WTC11 (cell line): ENCODE results near the gene VWDE. TPM values are rescaled to one million over a fixed set of nuclear protein-coding genes. Genes with fewer than 3 reads are reported as not detected.

Source experiments
- E2F1 ChIP-seq: sonication (generic); formaldehyde crosslinking; IDR thresholded peaks from 2 replicates; pipeline ENCODE4 v1.8.0; 2022; ENCODE audit warnings: mild to moderate bottlenecking, missing genetic modification reagents
- ELF4 ChIP-seq: sonication (generic); formaldehyde crosslinking; IDR thresholded peaks from 2 replicates; pipeline ENCODE4 v1.8.1; 2022; ENCODE audit warnings: low read depth, mild to moderate bottlenecking, moderate library complexity, missing genetic modification reagents
- FOXK1 ChIP-seq: sonication (generic); formaldehyde crosslinking; IDR thresholded peaks from 2 replicates; pipeline ENCODE4 v1.8.0; 2022; ENCODE audit warnings: mild to moderate bottlenecking, moderate library complexity, missing genetic modification reagents
- GTF2I ChIP-seq: fragments of 250-450 bp; sonication (Bioruptor Pico); conservative IDR thresholded peaks from 2 replicates; pipeline ENCODE4 v1.4.0; 2021; ENCODE audit warnings: mild to moderate bottlenecking
- HMGA2 ChIP-seq: fragments of 250-450 bp; sonication (Bioruptor Pico); IDR thresholded peaks from 2 replicates; pipeline ENCODE4 v1.4.0; 2021; ENCODE audit warnings: mild to moderate bottlenecking, moderate library complexity
- HMGXB4 ChIP-seq: sonication (generic); formaldehyde crosslinking; IDR thresholded peaks from 2 replicates; pipeline ENCODE4 v1.8.1; 2023; ENCODE audit warnings: mild to moderate bottlenecking, moderate library complexity, missing genetic modification reagents
- IRF2 ChIP-seq: sonication (generic); formaldehyde crosslinking; IDR thresholded peaks from 2 replicates; pipeline ENCODE4 v1.8.0; 2022; ENCODE audit warnings: low read depth, missing genetic modification reagents, borderline replicate concordance
- JAZF1 ChIP-seq: fragments of 250-450 bp; sonication (Bioruptor Pico); IDR thresholded peaks from 2 replicates; pipeline ENCODE4 v1.9.0; 2021; ENCODE audit warnings: moderate library complexity, mild to moderate bottlenecking, inconsistent platforms
- JUN ChIP-seq: sonication (generic); formaldehyde crosslinking; IDR thresholded peaks from 2 replicates; pipeline ENCODE4 v1.8.0; 2023; ENCODE audit warnings: mild to moderate bottlenecking, missing genetic modification reagents
- KAT7 ChIP-seq: sonication (generic); formaldehyde crosslinking; IDR thresholded peaks from 2 replicates; pipeline ENCODE4 v1.8.1; 2023; ENCODE audit warnings: missing genetic modification reagents, mild to moderate bottlenecking, borderline replicate concordance
- MXD4 ChIP-seq: fragments of 250-450 bp; sonication (Bioruptor Pico); IDR thresholded peaks from 2 replicates; pipeline ENCODE4 v1.8.0; 2021; ENCODE audit warnings: mild to moderate bottlenecking, moderate library complexity, borderline replicate concordance
- NFATC4 ChIP-seq: fragments of 250-450 bp; sonication (Bioruptor Pico); IDR thresholded peaks from 2 replicates; pipeline ENCODE4 v1.9.0; 2021; ENCODE audit warnings: mild to moderate bottlenecking
- NR2C2 ChIP-seq: sonication (generic); formaldehyde crosslinking; IDR thresholded peaks from 2 replicates; pipeline ENCODE4 v1.8.0; 2022; ENCODE audit warnings: mild to moderate bottlenecking, missing genetic modification reagents
- PRDM15 ChIP-seq: sonication (generic); formaldehyde crosslinking; IDR thresholded peaks from 2 replicates; pipeline ENCODE4 v1.8.0; 2022; ENCODE audit warnings: missing genetic modification reagents
- PRRX2 ChIP-seq: fragments of 250-450 bp; sonication (Bioruptor Pico); IDR thresholded peaks from 2 replicates; pipeline ENCODE4 v1.8.0; 2021; ENCODE audit warnings: mild to moderate bottlenecking
- RORB ChIP-seq: fragments of 250-450 bp; sonication (Bioruptor Pico); IDR thresholded peaks from 2 replicates; pipeline ENCODE4 v1.9.0; 2021; ENCODE audit warnings: mild to moderate bottlenecking
- SMAD3 ChIP-seq: sonication (generic); formaldehyde crosslinking; IDR thresholded peaks from 2 replicates; pipeline ENCODE4 v1.8.0; 2022; ENCODE audit warnings: missing genetic modification reagents, mild to moderate bottlenecking, borderline replicate concordance
- ZBTB21 ChIP-seq: sonication (generic); formaldehyde crosslinking; IDR thresholded peaks from 2 replicates; pipeline ENCODE4 v1.8.1; 2023; ENCODE audit warnings: mild to moderate bottlenecking, missing genetic modification reagents, borderline replicate concordance
- ZMAT4 ChIP-seq: fragments of 250-450 bp; sonication (Bioruptor Pico); IDR thresholded peaks from 2 replicates; pipeline ENCODE4 v1.9.0; 2021; ENCODE audit warnings: mild to moderate bottlenecking
- ZNF232 ChIP-seq: sonication (generic); formaldehyde crosslinking; IDR thresholded peaks from 2 replicates; pipeline ENCODE4 v1.8.0; 2022; ENCODE audit warnings: mild to moderate bottlenecking, missing genetic modification reagents
- total RNA-seq: library from RNA; stranded (reverse); gene quantifications from 3 replicates; pipeline ENCODE4 v1.2.3, GENCODE V29; 2021
- TF ChIP-seq, protein P1 (sequence below): fragments of 200-600 bp; IDR thresholded peaks from 2 replicates; pipeline ENCODE4 v1.8.0; 2022; ENCODE audit warnings: antibody characterized with exemption
- TF ChIP-seq, protein P2 (sequence below): sonication (generic); formaldehyde crosslinking; IDR thresholded peaks from 2 replicates; pipeline ENCODE4 v1.8.0; 2023; ENCODE audit warnings: missing genetic modification reagents, mild to moderate bottlenecking, borderline replicate concordance
- TF ChIP-seq, protein P3 (sequence below): sonication (generic); formaldehyde crosslinking; conservative IDR thresholded peaks from 2 replicates; pipeline ENCODE4 v1.8.1; 2023; ENCODE audit warnings: mild to moderate bottlenecking, low read depth, missing genetic modification reagents, moderate library complexity

Gene VWDE
- total RNA-seq, 1 experiment from 2014 or later: 21.0 TPM

- TF ChIP-seq JAZF1 (no peak), E2F1 (no peak; the same call in 1 of the 2 replicates), KAT7 (peak; percentile 94), NFATC4 (CRISPR knock-in tag) (no peak), IRF2 (CRISPR knock-in tag) (no peak), HMGA2 (CRISPR knock-in tag) (no peak), ELF4 (CRISPR knock-in tag) (no peak), ZMAT4 (CRISPR knock-in tag) (no peak), NR2C2 (CRISPR knock-in tag) (no peak), HMGXB4 (CRISPR knock-in tag) (0 out of 2 replicates have a peak, but pooled peaks have one; percentile 42), RORB (no peak), SMAD3 (CRISPR knock-in tag) (no peak), PRRX2 (CRISPR knock-in tag) (no peak), GTF2I (CRISPR knock-in tag) (no peak), JUN (CRISPR knock-in tag) (no peak), ZBTB21 (CRISPR knock-in tag) (no peak), FOXK1 (CRISPR knock-in tag) (peak; percentile 74), MXD4 (CRISPR knock-in tag) (no peak), PRDM15 (CRISPR knock-in tag) (no peak; the same call in 1 of the 2 replicates), ZNF232 (CRISPR knock-in tag) (no peak)
- TF ChIP-seq, protein P1, sequence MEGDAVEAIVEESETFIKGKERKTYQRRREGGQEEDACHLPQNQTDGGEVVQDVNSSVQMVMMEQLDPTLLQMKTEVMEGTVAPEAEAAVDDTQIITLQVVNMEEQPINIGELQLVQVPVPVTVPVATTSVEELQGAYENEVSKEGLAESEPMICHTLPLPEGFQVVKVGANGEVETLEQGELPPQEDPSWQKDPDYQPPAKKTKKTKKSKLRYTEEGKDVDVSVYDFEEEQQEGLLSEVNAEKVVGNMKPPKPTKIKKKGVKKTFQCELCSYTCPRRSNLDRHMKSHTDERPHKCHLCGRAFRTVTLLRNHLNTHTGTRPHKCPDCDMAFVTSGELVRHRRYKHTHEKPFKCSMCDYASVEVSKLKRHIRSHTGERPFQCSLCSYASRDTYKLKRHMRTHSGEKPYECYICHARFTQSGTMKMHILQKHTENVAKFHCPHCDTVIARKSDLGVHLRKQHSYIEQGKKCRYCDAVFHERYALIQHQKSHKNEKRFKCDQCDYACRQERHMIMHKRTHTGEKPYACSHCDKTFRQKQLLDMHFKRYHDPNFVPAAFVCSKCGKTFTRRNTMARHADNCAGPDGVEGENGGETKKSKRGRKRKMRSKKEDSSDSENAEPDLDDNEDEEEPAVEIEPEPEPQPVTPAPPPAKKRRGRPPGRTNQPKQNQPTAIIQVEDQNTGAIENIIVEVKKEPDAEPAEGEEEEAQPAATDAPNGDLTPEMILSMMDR: no peak
- TF ChIP-seq, protein P2, sequence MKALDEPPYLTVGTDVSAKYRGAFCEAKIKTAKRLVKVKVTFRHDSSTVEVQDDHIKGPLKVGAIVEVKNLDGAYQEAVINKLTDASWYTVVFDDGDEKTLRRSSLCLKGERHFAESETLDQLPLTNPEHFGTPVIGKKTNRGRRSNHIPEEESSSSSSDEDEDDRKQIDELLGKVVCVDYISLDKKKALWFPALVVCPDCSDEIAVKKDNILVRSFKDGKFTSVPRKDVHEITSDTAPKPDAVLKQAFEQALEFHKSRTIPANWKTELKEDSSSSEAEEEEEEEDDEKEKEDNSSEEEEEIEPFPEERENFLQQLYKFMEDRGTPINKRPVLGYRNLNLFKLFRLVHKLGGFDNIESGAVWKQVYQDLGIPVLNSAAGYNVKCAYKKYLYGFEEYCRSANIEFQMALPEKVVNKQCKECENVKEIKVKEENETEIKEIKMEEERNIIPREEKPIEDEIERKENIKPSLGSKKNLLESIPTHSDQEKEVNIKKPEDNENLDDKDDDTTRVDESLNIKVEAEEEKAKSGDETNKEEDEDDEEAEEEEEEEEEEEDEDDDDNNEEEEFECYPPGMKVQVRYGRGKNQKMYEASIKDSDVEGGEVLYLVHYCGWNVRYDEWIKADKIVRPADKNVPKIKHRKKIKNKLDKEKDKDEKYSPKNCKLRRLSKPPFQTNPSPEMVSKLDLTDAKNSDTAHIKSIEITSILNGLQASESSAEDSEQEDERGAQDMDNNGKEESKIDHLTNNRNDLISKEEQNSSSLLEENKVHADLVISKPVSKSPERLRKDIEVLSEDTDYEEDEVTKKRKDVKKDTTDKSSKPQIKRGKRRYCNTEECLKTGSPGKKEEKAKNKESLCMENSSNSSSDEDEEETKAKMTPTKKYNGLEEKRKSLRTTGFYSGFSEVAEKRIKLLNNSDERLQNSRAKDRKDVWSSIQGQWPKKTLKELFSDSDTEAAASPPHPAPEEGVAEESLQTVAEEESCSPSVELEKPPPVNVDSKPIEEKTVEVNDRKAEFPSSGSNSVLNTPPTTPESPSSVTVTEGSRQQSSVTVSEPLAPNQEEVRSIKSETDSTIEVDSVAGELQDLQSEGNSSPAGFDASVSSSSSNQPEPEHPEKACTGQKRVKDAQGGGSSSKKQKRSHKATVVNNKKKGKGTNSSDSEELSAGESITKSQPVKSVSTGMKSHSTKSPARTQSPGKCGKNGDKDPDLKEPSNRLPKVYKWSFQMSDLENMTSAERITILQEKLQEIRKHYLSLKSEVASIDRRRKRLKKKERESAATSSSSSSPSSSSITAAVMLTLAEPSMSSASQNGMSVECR (CRISPR knock-in tag): 0 out of 2 replicates have a peak, but pooled peaks have one; percentile 44
- TF ChIP-seq, protein P3, sequence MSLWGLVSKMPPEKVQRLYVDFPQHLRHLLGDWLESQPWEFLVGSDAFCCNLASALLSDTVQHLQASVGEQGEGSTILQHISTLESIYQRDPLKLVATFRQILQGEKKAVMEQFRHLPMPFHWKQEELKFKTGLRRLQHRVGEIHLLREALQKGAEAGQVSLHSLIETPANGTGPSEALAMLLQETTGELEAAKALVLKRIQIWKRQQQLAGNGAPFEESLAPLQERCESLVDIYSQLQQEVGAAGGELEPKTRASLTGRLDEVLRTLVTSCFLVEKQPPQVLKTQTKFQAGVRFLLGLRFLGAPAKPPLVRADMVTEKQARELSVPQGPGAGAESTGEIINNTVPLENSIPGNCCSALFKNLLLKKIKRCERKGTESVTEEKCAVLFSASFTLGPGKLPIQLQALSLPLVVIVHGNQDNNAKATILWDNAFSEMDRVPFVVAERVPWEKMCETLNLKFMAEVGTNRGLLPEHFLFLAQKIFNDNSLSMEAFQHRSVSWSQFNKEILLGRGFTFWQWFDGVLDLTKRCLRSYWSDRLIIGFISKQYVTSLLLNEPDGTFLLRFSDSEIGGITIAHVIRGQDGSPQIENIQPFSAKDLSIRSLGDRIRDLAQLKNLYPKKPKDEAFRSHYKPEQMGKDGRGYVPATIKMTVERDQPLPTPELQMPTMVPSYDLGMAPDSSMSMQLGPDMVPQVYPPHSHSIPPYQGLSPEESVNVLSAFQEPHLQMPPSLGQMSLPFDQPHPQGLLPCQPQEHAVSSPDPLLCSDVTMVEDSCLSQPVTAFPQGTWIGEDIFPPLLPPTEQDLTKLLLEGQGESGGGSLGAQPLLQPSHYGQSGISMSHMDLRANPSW (CRISPR knock-in tag): no peak
Observed at GRCh38 chr7:12403287-12404181, at the start of gene VWDE (continued).
